ENCODE data around the gene OTOGL.

- TF ChIP-seq CTCF (IDR thresholded peaks at IDR 0.05; ENCODE audit: low read length): no peak
- TF ChIP-seq EZH2 (optimal IDR thresholded peaks at IDR 0.05; ENCODE audit: low read depth, low read length): no peak
These were observed 194.0 kb downstream of the OTOGL start for GRCh38 chr12:80293347-80293746.

Data from MM.1S (cell line).